Astrocyte (in vitro differentiated cells and primary cell): Measurements from ENCODE around the gene CFAP99. TPM values are rescaled to one million over a fixed set of nuclear protein-coding genes. Genes with fewer than 3 reads are reported as not detected.
"Not testable (repeated sequence)": the region's sequence is repeated elsewhere in the genome, so short reads cannot be mapped to it uniquely, and the experiment has no call there.

Source experiments
- DNase-seq: peaks from one replicate; pipeline ENCODE4 v3.0.0-alpha.2; 2010; ENCODE audit warnings: low read depth
- FAIRE-seq: peaks from 2 replicates; lab custom pipeline; 2011; peaks lifted over from hg19 to GRCh38; lab: Jason Lieb, UNC
- H2AFZ ChIP-seq: 2 replicates; pipeline ENCODE4 v1.6.0; 2012; ENCODE audit warnings: low read depth, low read length, inconsistent platforms
- H3K27ac ChIP-seq: 2 replicates; pipeline ENCODE4 v1.5.1; 2011; ENCODE audit warnings: low read depth, low read length, inconsistent platforms
- H3K27me3 ChIP-seq: 2 replicates; pipeline ENCODE4 v1.6.0; 2011; ENCODE audit warnings: low read length, inconsistent platforms; ENCODE audit not compliant: insufficient read depth
- H3K36me3 ChIP-seq: 2 replicates; pipeline ENCODE4 v1.5.1; 2011; ENCODE audit warnings: low read length, inconsistent platforms; ENCODE audit not compliant: insufficient read depth
- H3K4me1 ChIP-seq: 2 replicates; pipeline ENCODE4 v1.5.1; 2011; ENCODE audit warnings: low read length, inconsistent platforms; ENCODE audit not compliant: insufficient read depth
- H3K4me2 ChIP-seq: 2 replicates; pipeline ENCODE4 v1.6.0; 2012; ENCODE audit warnings: low read length, inconsistent platforms
- H3K4me3 ChIP-seq: 2 replicates; pipeline ENCODE4 v1.5.1; 2011; ENCODE audit warnings: low read depth, mild to moderate bottlenecking, low read length, inconsistent platforms; ENCODE audit not compliant: insufficient read depth
- H3K79me2 ChIP-seq: 2 replicates; pipeline ENCODE4 v1.6.0; 2012; ENCODE audit warnings: mild to moderate bottlenecking, low read length, inconsistent platforms; ENCODE audit not compliant: insufficient read depth
- H3K9ac ChIP-seq: 2 replicates; pipeline ENCODE4 v1.6.0; 2012; ENCODE audit warnings: mild to moderate bottlenecking, low read length, inconsistent platforms
- H3K9me3 ChIP-seq: 2 replicates; pipeline ENCODE4 v1.5.1; 2012; ENCODE audit warnings: low read depth, mild to moderate bottlenecking, low read length, inconsistent platforms; ENCODE audit not compliant: insufficient read depth
- H4K20me1 ChIP-seq: 2 replicates; pipeline ENCODE4 v1.6.0; 2012; ENCODE audit warnings: low read length, inconsistent platforms; ENCODE audit not compliant: insufficient read depth
- H3K27ac Mint-ChIP-seq: one replicate; pipeline ENCODE4 v1.8.0; 2021; ENCODE audit warnings: mild to moderate bottlenecking, mixed read lengths; ENCODE audit not compliant: unreplicated experiment
- H3K27me3 Mint-ChIP-seq: one replicate; pipeline ENCODE4 v1.8.0; 2021; ENCODE audit warnings: low read depth, mixed read lengths; ENCODE audit not compliant: unreplicated experiment
- H3K36me3 Mint-ChIP-seq: one replicate; pipeline ENCODE4 v1.8.0; 2021; ENCODE audit warnings: low read depth, mixed read lengths; ENCODE audit not compliant: unreplicated experiment
- H3K4me1 Mint-ChIP-seq: one replicate; pipeline ENCODE4 v1.8.0; 2021; ENCODE audit warnings: low read depth, mixed read lengths; ENCODE audit not compliant: unreplicated experiment
- H3K4me3 Mint-ChIP-seq: one replicate; pipeline ENCODE4 v1.8.0; 2021; ENCODE audit warnings: mild to moderate bottlenecking, moderate library complexity, mixed read lengths; ENCODE audit not compliant: unreplicated experiment
- H3K9me3 Mint-ChIP-seq: one replicate; pipeline ENCODE4 v1.8.0; 2021; ENCODE audit warnings: mild to moderate bottlenecking, mixed read lengths; ENCODE audit not compliant: unreplicated experiment
- CTCF ChIP-seq: IDR thresholded peaks from 2 replicates; pipeline ENCODE4 v1.5.1; 2011; ENCODE audit warnings: low read depth, mild to moderate bottlenecking, inconsistent platforms, low read length, moderate library complexity; ENCODE audit not compliant: insufficient read depth
- EZH2 ChIP-seq: IDR thresholded peaks from 2 replicates; pipeline ENCODE4 v1.6.1; 2012; ENCODE audit warnings: mild to moderate bottlenecking, low read length, inconsistent platforms; ENCODE audit not compliant: insufficient read depth
- total RNA-seq: library from RNA; stranded (reverse); gene quantifications from 2 replicates; pipeline ENCODE4 v1.2.1, GENCODE V29; 2021

The CFAP99 gene
- total RNA-seq, 1 donor from 2014 or later: not detected

GRCh38 chr4:2462992-2463762 is 44.4 kb downstream of the CFAP99 start:
- Histone ChIP-seq H3K9ac (no peak overlapping the region), H3K36me3 (no peaks in the 10 kb centered on the region), H3K4me1 (peaks cover 11% of the 10 kb centered on the region), H3K4me2 (peak overlapping the region; percentile 84), H3K27ac (no peak overlapping the region), H3K4me3 (no peak overlapping the region), H2AFZ (no peak overlapping the region), H4K20me1 (no peaks in the 10 kb centered on the region), H3K79me2 (peaks cover 7% of the 10 kb centered on the region), H3K27me3 (no peaks in the 10 kb centered on the region), H3K9me3 (no peaks in the 10 kb centered on the region)
- peak overlapping the region; percentile 68 for H3K4me3 Mint-ChIP-seq
- DNase-seq: no peak
- no peak for FAIRE-seq
- TF ChIP-seq CTCF (no peak), EZH2 (no peak)
- H3K4me1 Mint-ChIP-seq: peaks cover 4% of the 10 kb centered on the region
- H3K27ac Mint-ChIP-seq: no peak overlapping the region
- peaks cover 2% of the 10 kb centered on the region for H3K36me3 Mint-ChIP-seq
- no peaks in the 10 kb centered on the region for H3K9me3 Mint-ChIP-seq
- H3K27me3 Mint-ChIP-seq: peaks cover 50% of the 10 kb centered on the region

GRCh38 chr4:2465032-2465431 is 46.3 kb downstream of the CFAP99 start:
- Histone ChIP-seq H3K9me3 (no peaks in the 10 kb centered on the region), H3K9ac (no peak overlapping the region), H3K79me2 (peaks cover 24% of the 10 kb centered on the region), H3K36me3 (no peaks in the 10 kb centered on the region), H3K27me3 (no peaks in the 10 kb centered on the region), H3K4me2 (no peak overlapping the region), H3K4me1 (peaks cover 14% of the 10 kb centered on the region), H2AFZ (no peak overlapping the region), H3K27ac (no peak overlapping the region), H3K4me3 (no peak overlapping the region), H4K20me1 (peaks cover 4% of the 10 kb centered on the region)
- H3K27ac Mint-ChIP-seq: no peak overlapping the region
- H3K27me3 Mint-ChIP-seq: peaks cover 38% of the 10 kb centered on the region
- FAIRE-seq (no peak), DNase-seq (no peak)
- no peaks in the 10 kb centered on the region for H3K9me3 Mint-ChIP-seq
- H3K36me3 Mint-ChIP-seq: peaks cover 2% of the 10 kb centered on the region
- H3K4me3 Mint-ChIP-seq: no peak overlapping the region
- H3K4me1 Mint-ChIP-seq: peaks cover 6% of the 10 kb centered on the region
- no peak for TF ChIP-seq CTCF
- TF ChIP-seq EZH2: no peak

GRCh38 chr4:2465544-2465943 is 46.8 kb downstream of the CFAP99 start:
- not testable (repeated sequence) for H3K4me3 ChIP-seq, H3K9ac ChIP-seq, H3K4me1 Mint-ChIP-seq, H3K9me3 ChIP-seq, H3K4me2 ChIP-seq, H3K4me3 Mint-ChIP-seq, H3K36me3 Mint-ChIP-seq, H3K27me3 ChIP-seq, DNase-seq, H2AFZ ChIP-seq, H3K9me3 Mint-ChIP-seq, H3K27ac ChIP-seq, FAIRE-seq, H3K36me3 ChIP-seq, H3K27ac Mint-ChIP-seq, H4K20me1 ChIP-seq
- peaks cover 34% of the 10 kb centered on the region for H3K27me3 Mint-ChIP-seq
- Histone ChIP-seq H3K4me1 (peaks cover 19% of the 10 kb centered on the region), H3K79me2 (peaks cover 29% of the 10 kb centered on the region)
